DND-41 (cell line): ENCODE results near the gene SIL1.
"Not testable (repeated sequence)": the region's sequence is repeated elsewhere in the genome, so short reads cannot be mapped to it uniquely, and the experiment has no call there.

Experiments
- EZH2 ChIP-seq: IDR thresholded peaks from 3 replicates; pipeline ENCODE4 v1.6.1; 2012; ENCODE audit warnings: borderline replicate concordance, low read depth, mild to moderate bottlenecking, moderate library complexity, low read length, inconsistent platforms; ENCODE audit not compliant: severe bottlenecking
- TF ChIP-seq, protein P1 (sequence below): IDR thresholded peaks from 2 replicates; pipeline ENCODE4 v1.5.1; 2012; ENCODE audit warnings: borderline replicate concordance, low read length, moderate library complexity, mild to moderate bottlenecking; ENCODE audit not compliant: poor library complexity, severe bottlenecking; ENCODE audit errors: extremely low read depth

DNA sequence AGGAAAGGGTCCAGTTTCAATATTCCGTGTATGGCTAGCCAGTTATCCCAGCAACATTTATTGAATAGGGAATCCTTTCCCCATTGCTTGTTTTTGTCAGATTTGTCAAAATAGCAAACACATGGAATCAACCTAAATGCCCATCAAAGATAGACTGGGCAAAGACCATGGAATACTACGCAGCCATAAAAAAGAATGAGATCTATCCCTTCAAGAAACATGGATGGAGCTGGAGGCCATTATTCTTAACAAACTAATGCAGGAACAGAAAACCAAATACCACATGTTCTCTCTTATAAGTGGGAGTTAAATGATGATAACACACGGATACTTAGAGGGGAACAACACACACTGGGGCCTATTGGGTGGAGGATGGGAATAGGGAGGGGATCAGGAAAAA is 161.8 kb downstream of the SIL1 start:
- TF ChIP-seq, protein P1, sequence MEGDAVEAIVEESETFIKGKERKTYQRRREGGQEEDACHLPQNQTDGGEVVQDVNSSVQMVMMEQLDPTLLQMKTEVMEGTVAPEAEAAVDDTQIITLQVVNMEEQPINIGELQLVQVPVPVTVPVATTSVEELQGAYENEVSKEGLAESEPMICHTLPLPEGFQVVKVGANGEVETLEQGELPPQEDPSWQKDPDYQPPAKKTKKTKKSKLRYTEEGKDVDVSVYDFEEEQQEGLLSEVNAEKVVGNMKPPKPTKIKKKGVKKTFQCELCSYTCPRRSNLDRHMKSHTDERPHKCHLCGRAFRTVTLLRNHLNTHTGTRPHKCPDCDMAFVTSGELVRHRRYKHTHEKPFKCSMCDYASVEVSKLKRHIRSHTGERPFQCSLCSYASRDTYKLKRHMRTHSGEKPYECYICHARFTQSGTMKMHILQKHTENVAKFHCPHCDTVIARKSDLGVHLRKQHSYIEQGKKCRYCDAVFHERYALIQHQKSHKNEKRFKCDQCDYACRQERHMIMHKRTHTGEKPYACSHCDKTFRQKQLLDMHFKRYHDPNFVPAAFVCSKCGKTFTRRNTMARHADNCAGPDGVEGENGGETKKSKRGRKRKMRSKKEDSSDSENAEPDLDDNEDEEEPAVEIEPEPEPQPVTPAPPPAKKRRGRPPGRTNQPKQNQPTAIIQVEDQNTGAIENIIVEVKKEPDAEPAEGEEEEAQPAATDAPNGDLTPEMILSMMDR = not testable (repeated sequence)
- not testable (repeated sequence) for TF ChIP-seq EZH2
